Body of pancreas (tissue), 4 donors: Measurements from ENCODE around the gene MSX1. TPM values are rescaled to one million over a fixed set of nuclear protein-coding genes. Genes with fewer than 3 reads are reported as not detected.
A peak's percentile ranks its signal among the peaks of the same experiment; 100 is the strongest.

Experiments
- ATAC-seq: fragments of 150-250 bp; one replicate; pipeline ENCODE4 v1.9.1; 2016
- DNase-seq, 4 donors: peaks; one replicate each; pipeline ENCODE4 v3.0.0-alpha.2; 2019
- H3K27ac ChIP-seq, 4 donors: fragments of 200-600 bp; sonication (generic); 1 replicate in 3 of 4; 2 replicates in 1 of 4; pipeline versions ENCODE4 v1.5.1 to v1.6.1; 2016 to 2019; ENCODE audit warnings: mild to moderate bottlenecking in 1 of 4, mixed read lengths in 1 of 4, moderate library complexity in 1 of 4
- H3K27me3 ChIP-seq, 2 donors: fragments of 200-600 bp; sonication (generic); one replicate each; pipeline ENCODE4 v1.6.0; 2016; ENCODE audit warnings: mild to moderate bottlenecking in 1 of 2
- H3K36me3 ChIP-seq, 2 donors: fragments of 200-600 bp; sonication (generic); replicated peaks in 1 of 2; 2 replicates each; pipeline ENCODE4 v1.5.1; 2016; ENCODE audit warnings: low read depth in 2 of 2; ENCODE audit not compliant: insufficient read depth in 1 of 2
- H3K4me1 ChIP-seq: fragments of 200-600 bp; sonication (generic); one replicate; pipeline ENCODE4 v1.6.0; 2016
- H3K4me3 ChIP-seq, 2 donors: fragments of 200-600 bp; sonication (generic); 1 replicate in 1 of 2; 2 replicates in 1 of 2; pipeline ENCODE4 v1.5.1; 2016 to 2019
- H3K9me3 ChIP-seq, 3 donors: fragments of 200-600 bp; sonication (generic); 1 replicate in 2 of 3; 2 replicates in 1 of 3; pipeline ENCODE4 v1.5.1; 2016
- POLR2A ChIP-seq, 3 donors: fragments of 450-650 bp; IDR thresholded peaks; one replicate each; pipeline ENCODE4 v1.6.1; 2016; ENCODE audit warnings: antibody characterized with exemption in 3 of 3, mild to moderate bottlenecking in 2 of 3
- WGBS, 2 donors: methylation state at CpG; one replicate each; pipeline ENCODE4 v1.1.5; 2017; 5-methylcytosine and 5-hydroxymethylcytosine counted together
- intact Hi-C: fragments of 100-400 bp; cut with DNase I; formaldehyde crosslinking; loops from one replicate; pipeline ENCODE4 v1.15.1; 2023
- total RNA-seq, 2 donors: library from RNA; depleted of rRNA; stranded (reverse); fragments of >200 nt; gene quantifications; one replicate each; pipeline ENCODE4 v1.1.0, GENCODE V29; 2016
- TF ChIP-seq, protein P1 (sequence below), 7 experiments: fragments of 450-650 bp in 4 of 7; fragments of 200-600 bp in 3 of 7; sonication (generic) in 3 of 7; IDR thresholded peaks; one replicate each; pipeline ENCODE4 v1.5.1; 2016 to 2019; ENCODE audit warnings: antibody characterized with exemption in 7 of 7

MSX1 gene
- total RNA-seq, 2 donors from 2014 or later, result 3.9 to 7.6 TPM

DNA sequence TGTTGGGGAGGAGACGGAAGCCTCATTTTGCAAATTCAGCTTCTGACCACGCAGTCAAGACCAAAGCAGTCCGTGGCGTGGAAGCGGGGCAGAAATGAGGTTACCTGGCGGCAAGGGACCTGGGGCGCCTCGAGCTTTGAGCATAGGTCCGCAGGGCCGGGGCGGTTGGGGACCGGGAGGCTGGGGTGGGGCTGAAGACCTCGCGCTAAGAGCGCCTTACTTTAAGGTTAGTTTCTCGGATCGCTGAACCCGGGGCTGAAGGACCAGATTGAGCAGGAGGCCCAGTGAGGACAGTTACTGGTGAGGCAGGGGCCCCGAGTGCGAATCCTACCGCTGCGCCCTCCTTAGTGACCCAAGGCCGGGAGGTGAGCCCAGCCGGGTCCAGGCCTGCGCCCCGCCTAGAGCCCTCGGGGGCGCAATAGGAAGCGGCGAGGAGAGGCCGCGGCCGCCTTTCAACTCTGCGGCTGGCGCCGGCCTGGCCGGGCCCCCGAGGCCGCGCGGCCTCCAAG lies 7.5 kb downstream of the MSX1 start:
- Histone ChIP-seq H3K27ac (no peak overlapping the region), H3K27me3 (peaks cover 0 to 66% of the 10 kb centered on the region in 2 donors), H3K4me3 (no peak overlapping the region), H3K9me3 (no peaks in the 10 kb centered on the region), H3K4me1 (peaks cover 30% of the 10 kb centered on the region), H3K36me3 (no peaks in the 10 kb centered on the region)
- no peak for TF ChIP-seq POLR2A (IDR thresholded peaks at IDR 0.05)
- TF ChIP-seq, protein P1, sequence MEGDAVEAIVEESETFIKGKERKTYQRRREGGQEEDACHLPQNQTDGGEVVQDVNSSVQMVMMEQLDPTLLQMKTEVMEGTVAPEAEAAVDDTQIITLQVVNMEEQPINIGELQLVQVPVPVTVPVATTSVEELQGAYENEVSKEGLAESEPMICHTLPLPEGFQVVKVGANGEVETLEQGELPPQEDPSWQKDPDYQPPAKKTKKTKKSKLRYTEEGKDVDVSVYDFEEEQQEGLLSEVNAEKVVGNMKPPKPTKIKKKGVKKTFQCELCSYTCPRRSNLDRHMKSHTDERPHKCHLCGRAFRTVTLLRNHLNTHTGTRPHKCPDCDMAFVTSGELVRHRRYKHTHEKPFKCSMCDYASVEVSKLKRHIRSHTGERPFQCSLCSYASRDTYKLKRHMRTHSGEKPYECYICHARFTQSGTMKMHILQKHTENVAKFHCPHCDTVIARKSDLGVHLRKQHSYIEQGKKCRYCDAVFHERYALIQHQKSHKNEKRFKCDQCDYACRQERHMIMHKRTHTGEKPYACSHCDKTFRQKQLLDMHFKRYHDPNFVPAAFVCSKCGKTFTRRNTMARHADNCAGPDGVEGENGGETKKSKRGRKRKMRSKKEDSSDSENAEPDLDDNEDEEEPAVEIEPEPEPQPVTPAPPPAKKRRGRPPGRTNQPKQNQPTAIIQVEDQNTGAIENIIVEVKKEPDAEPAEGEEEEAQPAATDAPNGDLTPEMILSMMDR (IDR thresholded peaks at IDR 0.05), result no peak
- ATAC-seq (no peak), DNase-seq (no peak)
- intact Hi-C loops, result no loop called here
- 2 to 10% methylated on average over 2 to 39 of the region's 41 CpGs for WGBS, 2 donors

DNA sequence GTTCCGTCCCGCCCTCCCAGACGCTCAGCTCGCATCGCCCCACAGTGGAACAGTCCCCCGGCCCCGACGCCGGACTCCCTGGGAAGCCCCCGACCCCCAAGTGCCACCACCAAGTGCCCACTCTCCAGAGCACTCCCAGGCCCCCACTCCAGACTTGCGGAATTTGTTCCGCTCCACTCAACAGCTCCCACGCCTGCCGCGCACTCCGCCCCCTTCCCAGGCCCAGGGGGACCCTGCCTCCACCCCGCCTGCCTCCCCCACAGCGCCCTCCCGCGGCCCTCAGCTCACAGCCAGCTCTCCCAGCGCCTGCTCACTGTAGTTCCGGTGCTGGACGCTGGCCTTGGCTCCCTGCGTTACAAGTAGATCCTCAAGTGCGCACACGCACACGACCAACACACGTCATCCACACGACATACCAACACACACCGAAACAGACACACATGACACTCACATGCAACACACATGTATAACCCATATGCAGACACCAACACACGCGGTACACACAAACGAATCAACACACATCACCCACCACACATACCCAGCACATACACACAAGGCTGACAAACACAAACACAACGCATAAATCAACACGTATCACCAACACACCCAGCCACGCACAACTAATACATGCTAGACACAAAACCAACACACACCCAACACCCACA lies 8.0 kb downstream of the MSX1 start:
- DNase-seq, result peak; percentile 35 to 45 (median 42)
- H3K4me1 ChIP-seq, result peaks cover 24% of the 10 kb centered on the region
- H3K9me3 ChIP-seq, result no peaks in the 10 kb centered on the region
- 4 to 13% methylated on average over 14 to 36 of the region's 36 CpGs for WGBS, 2 donors
- no peak overlapping the region for H3K27ac ChIP-seq
- peak; percentile 31 for ATAC-seq
- intact Hi-C loops, result no loop called here
- peaks cover 0 to 67% of the 10 kb centered on the region in 2 donors for H3K27me3 ChIP-seq
- no peak overlapping the region for H3K4me3 ChIP-seq
- no peaks in the 10 kb centered on the region for H3K36me3 ChIP-seq
- TF ChIP-seq POLR2A (IDR thresholded peaks at IDR 0.05), result no peak
- TF ChIP-seq, protein P1 (IDR thresholded peaks at IDR 0.05), result no peak

DNA sequence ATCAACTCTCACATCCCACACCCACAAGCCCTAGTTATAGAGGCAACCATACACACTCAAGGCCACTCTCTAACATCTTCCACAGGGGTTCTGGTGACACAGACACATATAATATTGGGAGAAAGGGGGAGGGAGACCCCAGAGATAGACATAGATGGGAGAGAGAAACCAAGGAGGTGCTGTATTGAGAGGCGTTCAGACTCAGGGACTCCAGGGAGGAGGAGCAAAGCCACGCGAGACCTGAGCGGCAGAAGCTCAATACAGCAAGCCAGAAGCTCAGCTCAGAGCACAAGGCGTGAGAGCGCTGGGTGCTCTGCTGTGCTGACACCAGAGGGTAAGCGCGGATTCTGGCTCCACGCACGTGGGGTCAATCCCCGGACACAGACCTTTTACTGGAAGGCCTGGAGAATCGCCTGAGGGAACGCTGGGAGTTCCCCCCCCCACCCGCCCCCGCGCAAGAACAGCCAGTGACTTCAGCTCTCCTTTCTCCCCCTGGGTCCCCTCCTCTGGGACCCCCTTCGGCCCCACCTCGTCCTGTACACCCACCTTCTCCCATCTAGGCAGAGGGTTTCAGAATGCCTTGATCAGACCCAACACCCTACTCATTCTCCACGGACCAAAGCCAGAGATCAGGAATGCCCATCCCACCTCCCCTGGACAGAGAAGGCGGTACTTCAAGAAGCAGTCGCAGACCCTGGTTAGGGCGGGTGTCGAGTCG lies 8.7 kb downstream of the MSX1 start:
- no peak overlapping the region for H3K4me3 ChIP-seq
- peaks cover 22% of the 10 kb centered on the region for H3K4me1 ChIP-seq
- WGBS, 2 donors, result 2 to 6% methylated on average over 19 to 24 of the region's 24 CpGs
- intact Hi-C loops, result no loop called here
- no peak overlapping the region for H3K27ac ChIP-seq
- no peaks in the 10 kb centered on the region for H3K9me3 ChIP-seq
- no peak for TF ChIP-seq POLR2A (IDR thresholded peaks at IDR 0.05)
- TF ChIP-seq, protein P1 (IDR thresholded peaks at IDR 0.05), result no peak
- ATAC-seq (no peak), DNase-seq (no peak)
- H3K36me3 ChIP-seq, result no peaks in the 10 kb centered on the region
- peaks cover 0 to 68% of the 10 kb centered on the region in 2 donors for H3K27me3 ChIP-seq

DNA sequence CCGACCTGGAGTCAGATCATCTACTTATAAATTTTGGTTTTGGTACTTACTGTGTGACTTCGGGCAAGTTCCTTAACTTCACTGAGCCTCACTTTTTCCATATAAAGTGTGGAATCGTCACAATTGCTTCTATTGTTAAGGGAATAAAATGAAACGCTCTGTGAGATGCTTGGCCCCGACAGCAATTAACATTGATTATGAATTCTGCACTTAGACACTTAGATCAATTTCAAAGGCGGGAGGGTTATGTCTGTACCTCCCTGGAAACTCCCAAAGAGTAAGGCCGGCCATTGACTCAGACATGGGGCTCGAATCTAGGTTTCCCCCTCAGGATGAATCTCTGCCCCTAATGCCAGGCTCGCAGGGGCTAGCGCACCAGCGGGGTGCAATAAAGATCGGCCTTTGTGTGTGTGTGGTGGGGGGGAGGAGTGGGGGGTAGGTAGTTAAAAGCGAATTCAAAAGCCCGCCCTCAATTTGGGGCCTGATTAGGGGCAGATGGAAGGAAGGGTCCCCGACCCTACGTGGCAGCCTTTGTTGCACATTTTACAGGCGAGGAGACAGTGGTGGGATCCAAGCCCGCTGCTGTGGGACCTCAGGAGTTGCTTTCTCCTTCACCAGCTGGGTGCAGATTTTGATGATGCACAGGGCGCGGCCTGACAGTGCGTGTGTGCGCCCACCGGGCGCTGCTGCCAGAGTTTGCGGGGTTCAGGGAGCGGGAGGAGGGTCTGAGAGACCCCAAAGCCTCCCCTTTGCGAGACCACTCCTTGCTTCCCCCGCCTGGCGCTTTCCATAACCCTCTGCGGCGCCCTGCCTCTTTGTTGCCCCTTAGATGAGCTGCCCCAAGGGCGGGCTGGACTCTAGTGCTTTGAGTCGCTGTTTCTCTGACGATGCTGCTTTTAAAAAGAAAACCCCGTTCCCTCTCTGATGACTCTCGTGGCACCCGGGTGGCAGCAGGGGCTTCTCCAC lies 9.6 kb downstream of the MSX1 start:
- 3 to 12% methylated on average over 34 to 37 of the region's 37 CpGs for WGBS, 2 donors
- H3K36me3 ChIP-seq, result no peaks in the 10 kb centered on the region
- intact Hi-C loops, result no loop called here

More for the DNA sequence above, 9.6 kb downstream of the MSX1 start:
- peaks cover 0 to 67% of the 10 kb centered on the region in 2 donors for H3K27me3 ChIP-seq
- no peaks in the 10 kb centered on the region for H3K9me3 ChIP-seq
- H3K27ac ChIP-seq, result no peak overlapping the region
- H3K4me3 ChIP-seq, result no peak overlapping the region
- H3K4me1 ChIP-seq, result peaks cover 22% of the 10 kb centered on the region
- no peak for DNase-seq
- TF ChIP-seq, protein P1 (IDR thresholded peaks at IDR 0.05), result no peak
- TF ChIP-seq POLR2A (IDR thresholded peaks at IDR 0.05), result no peak
- ATAC-seq, result no peak
